GM12878 (cell line): ENCODE results near the gene NID1. TPM values are rescaled to one million over a fixed set of nuclear protein-coding genes. Genes with fewer than 3 reads are reported as not detected.
A peak's percentile ranks its signal among the peaks of the same experiment; 100 is the strongest.

Source experiments
- ATF7 ChIP-seq: fragments of 450-650 bp; IDR thresholded peaks from 2 replicates; pipeline ENCODE4 v1.6.1; 2016; ENCODE audit warnings: low read depth, mild to moderate bottlenecking
- BACH1 ChIP-seq: fragments of 450-650 bp; IDR thresholded peaks from 2 replicates; pipeline ENCODE4 v1.6.1; 2017; ENCODE audit warnings: mild to moderate bottlenecking, borderline replicate concordance
- CHD4 ChIP-seq: fragments of 200-600 bp; sonication (generic); IDR thresholded peaks from 2 replicates; pipeline ENCODE4 v1.6.1; 2016; ENCODE audit warnings: mild to moderate bottlenecking
- CREB1 ChIP-seq: IDR thresholded peaks from 2 replicates; pipeline ENCODE4 v1.6.1; 2012; ENCODE audit warnings: low read depth, mild to moderate bottlenecking, inconsistent platforms
- CREM ChIP-seq: IDR thresholded peaks from 2 replicates; pipeline ENCODE4 v1.6.1; 2014; ENCODE audit warnings: antibody characterized with exemption, low read depth
- EED ChIP-seq: sonication (generic); IDR thresholded peaks from 2 replicates; pipeline ENCODE4 v1.6.1; 2016; ENCODE audit warnings: antibody characterized with exemption, low read depth
- ESRRA ChIP-seq: IDR thresholded peaks from 2 replicates; pipeline ENCODE4 v1.6.1; 2012; ENCODE audit warnings: mild to moderate bottlenecking, low read length, improper control_type of control experiment
- EZH2 ChIP-seq: IDR thresholded peaks from 2 replicates; pipeline ENCODE4 v1.6.1; 2012; ENCODE audit warnings: low read depth, mild to moderate bottlenecking, control low read depth, inconsistent platforms, low read length, borderline replicate concordance; ENCODE audit not compliant: control insufficient read depth
- FOXM1 ChIP-seq: IDR thresholded peaks from 2 replicates; pipeline ENCODE4 v1.6.1; 2012; ENCODE audit warnings: low read depth, mild to moderate bottlenecking, inconsistent platforms, low read length, moderate library complexity
- HDAC6 ChIP-seq: fragments of 200-600 bp; sonication (generic); IDR thresholded peaks from one replicate; pipeline ENCODE4 v1.8.0; 2017; ENCODE audit warnings: antibody characterized with exemption; ENCODE audit not compliant: unreplicated experiment
- KLF5 ChIP-seq: fragments of 450-650 bp; IDR thresholded peaks from 2 replicates; pipeline ENCODE4 v1.6.1; 2014; ENCODE audit warnings: mild to moderate bottlenecking; ENCODE audit not compliant: partially characterized antibody
- PAX8 ChIP-seq: fragments of 450-650 bp; IDR thresholded peaks from 2 replicates; pipeline ENCODE4 v1.6.1; 2017; ENCODE audit warnings: mild to moderate bottlenecking, moderate library complexity
- RAD51 ChIP-seq: fragments of 450-650 bp; IDR thresholded peaks from 2 replicates; pipeline ENCODE4 v1.6.1; 2016; ENCODE audit warnings: moderate library complexity, mild to moderate bottlenecking, inconsistent platforms
- SMAD1 ChIP-seq: fragments of 450-650 bp; IDR thresholded peaks from 2 replicates; pipeline ENCODE4 v1.6.1; 2018; ENCODE audit warnings: mild to moderate bottlenecking, low read depth; ENCODE audit not compliant: partially characterized antibody
- SPI1 ChIP-seq: IDR thresholded peaks from 2 replicates; pipeline ENCODE4 v1.6.1; 2011; ENCODE audit warnings: low read depth, mild to moderate bottlenecking, low read length, moderate library complexity, borderline replicate concordance; ENCODE audit not compliant: insufficient read depth
- SREBF1 ChIP-seq: IDR thresholded peaks from 2 replicates; pipeline ENCODE4 v1.6.1; 2012; ENCODE audit warnings: mild to moderate bottlenecking, low read length
- TARDBP ChIP-seq: IDR thresholded peaks from 2 replicates; pipeline ENCODE4 v1.6.1; 2016; ENCODE audit warnings: borderline replicate concordance
- YBX1 ChIP-seq: fragments of 450-650 bp; IDR thresholded peaks from 2 replicates; pipeline ENCODE4 v1.6.1; 2016; ENCODE audit warnings: antibody characterized with exemption
- ZBED1 ChIP-seq: IDR thresholded peaks from 2 replicates; pipeline ENCODE4 v1.6.1; 2016; ENCODE audit warnings: borderline replicate concordance
- polyA plus RNA-seq, 11 experiments: library from polyadenylated mRNA; depleted of rRNA in 4 of 11; unstranded in 6 of 11; stranded (reverse) in 5 of 11; fragments of >200 nt; fragmentation: Nextera tagmentation in 4 of 11; fragmentation: Illumina TruSeq in 1 of 11; extraction: Ambion mirVana in 4 of 11; extraction: Trizol in 1 of 11; gene quantifications; 1 replicate in 1 of 11; 2 replicates in 10 of 11; pipeline versions ENCODE4 v1.2.1 to v1.2.3, GENCODE V29; 2011 to 2016; ENCODE audit warnings: inconsistent platforms in 2 of 11, missing spikeins in 2 of 11, low read depth in 1 of 11
- total RNA-seq, 4 experiments: library from RNA; depleted of rRNA in 3 of 4; stranded (reverse); fragments of >200 nt in 3 of 4; fragmentation: Illumina TruSeq in 1 of 4; extraction: Trizol in 1 of 4; gene quantifications; 2 replicates each; pipeline versions ENCODE4 v1.2.1 to v1.2.3, GENCODE V29; 2013 to 2021
- TF ChIP-seq, protein P1 (sequence below): IDR thresholded peaks from 2 replicates; pipeline ENCODE4 v1.6.1; 2012; ENCODE audit warnings: low read length, inconsistent platforms
- TF ChIP-seq, protein P2 (sequence below): IDR thresholded peaks from 2 replicates; pipeline ENCODE4 v1.6.1; 2011; ENCODE audit warnings: mild to moderate bottlenecking, low read depth, low read length, moderate library complexity; ENCODE audit not compliant: insufficient replicate concordance
- TF ChIP-seq, protein P3 (sequence below): IDR thresholded peaks from 2 replicates; pipeline ENCODE4 v1.6.1; 2011; ENCODE audit warnings: low read depth, low read length, improper control_type of control experiment, borderline replicate concordance
- TF ChIP-seq, protein P4 (sequence below): fragments of 450-650 bp; IDR thresholded peaks from 2 replicates; pipeline ENCODE4 v1.6.1; 2017; ENCODE audit warnings: mild to moderate bottlenecking, low read depth, inconsistent platforms; ENCODE audit not compliant: poor library complexity, severe bottlenecking
- TF ChIP-seq, protein P5 (sequence below): IDR thresholded peaks from 2 replicates; pipeline ENCODE4 v1.6.1; 2011; ENCODE audit warnings: low read depth, mild to moderate bottlenecking, low read length, moderate library complexity, borderline replicate concordance; ENCODE audit errors: extremely low read depth
- TF ChIP-seq, protein P6 (sequence below): IDR thresholded peaks from 2 replicates; pipeline ENCODE4 v1.6.1; 2011; ENCODE audit warnings: borderline replicate concordance, low read depth, mild to moderate bottlenecking, moderate library complexity, mixed read lengths, low read length; ENCODE audit not compliant: insufficient read depth; ENCODE audit errors: extremely low read length

NID1 gene
- total and polyA plus RNA-seq, 10 of the 15 experiments (the other 5 are each of a cell fraction or from before 2014, with no cell fraction given) = 4.2 to 25.7 (median 11.3) TPM

DNA sequence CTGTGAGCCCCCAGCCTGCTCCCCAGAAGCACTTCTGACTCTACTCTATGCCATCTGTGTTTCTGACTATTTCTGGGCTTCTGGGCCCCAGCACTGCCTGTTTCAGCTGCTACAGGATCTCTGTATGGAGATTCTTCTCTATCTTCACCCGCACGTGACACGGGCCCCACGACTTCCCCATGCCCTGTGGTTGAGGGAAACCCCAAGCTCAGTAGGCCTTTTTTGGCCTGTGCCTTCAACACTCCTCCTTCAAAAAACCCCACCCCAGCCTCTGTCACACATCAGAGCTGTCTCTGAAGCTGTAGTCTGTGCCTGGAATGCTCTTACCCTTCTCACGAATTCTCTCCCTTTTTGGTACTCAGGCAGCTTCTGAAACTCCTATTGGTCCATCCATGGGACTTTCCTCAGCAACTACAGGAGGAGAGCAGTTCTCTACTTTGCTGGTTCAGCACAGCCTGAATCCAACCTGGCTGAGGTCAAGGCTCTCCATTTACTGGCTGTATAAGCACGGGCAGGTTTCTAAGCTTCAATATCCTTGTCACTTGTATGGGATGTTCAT is 2.0 kb upstream of the NID1 start (continued):
- TF ChIP-seq, protein P1, sequence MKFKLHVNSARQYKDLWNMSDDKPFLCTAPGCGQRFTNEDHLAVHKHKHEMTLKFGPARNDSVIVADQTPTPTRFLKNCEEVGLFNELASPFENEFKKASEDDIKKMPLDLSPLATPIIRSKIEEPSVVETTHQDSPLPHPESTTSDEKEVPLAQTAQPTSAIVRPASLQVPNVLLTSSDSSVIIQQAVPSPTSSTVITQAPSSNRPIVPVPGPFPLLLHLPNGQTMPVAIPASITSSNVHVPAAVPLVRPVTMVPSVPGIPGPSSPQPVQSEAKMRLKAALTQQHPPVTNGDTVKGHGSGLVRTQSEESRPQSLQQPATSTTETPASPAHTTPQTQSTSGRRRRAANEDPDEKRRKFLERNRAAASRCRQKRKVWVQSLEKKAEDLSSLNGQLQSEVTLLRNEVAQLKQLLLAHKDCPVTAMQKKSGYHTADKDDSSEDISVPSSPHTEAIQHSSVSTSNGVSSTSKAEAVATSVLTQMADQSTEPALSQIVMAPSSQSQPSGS = peak; percentile 55; the same call in 1 of the 2 replicates
- TF ChIP-seq CREM (peak; percentile 63), ATF7 (peak; percentile 69; the same call in 1 of the 2 replicates), EZH2 (no peak), PAX8 (no peak), EED (peak; percentile 86), RAD51 (peak; percentile 96), HDAC6 (no peak), CHD4 (no peak), SMAD1 (peak; percentile 9), BACH1 (no peak; the same call in 1 of the 2 replicates), ZBED1 (no peak), TARDBP (no peak), KLF5 (no peak), SPI1 (peak; percentile 65; the same call in 1 of the 2 replicates), CREB1 (peak; percentile 69), FOXM1 (peak; percentile 73; the same call in 1 of the 2 replicates), YBX1 (no peak), SREBF1 (no peak), ESRRA (no peak)
- TF ChIP-seq, protein P2, sequence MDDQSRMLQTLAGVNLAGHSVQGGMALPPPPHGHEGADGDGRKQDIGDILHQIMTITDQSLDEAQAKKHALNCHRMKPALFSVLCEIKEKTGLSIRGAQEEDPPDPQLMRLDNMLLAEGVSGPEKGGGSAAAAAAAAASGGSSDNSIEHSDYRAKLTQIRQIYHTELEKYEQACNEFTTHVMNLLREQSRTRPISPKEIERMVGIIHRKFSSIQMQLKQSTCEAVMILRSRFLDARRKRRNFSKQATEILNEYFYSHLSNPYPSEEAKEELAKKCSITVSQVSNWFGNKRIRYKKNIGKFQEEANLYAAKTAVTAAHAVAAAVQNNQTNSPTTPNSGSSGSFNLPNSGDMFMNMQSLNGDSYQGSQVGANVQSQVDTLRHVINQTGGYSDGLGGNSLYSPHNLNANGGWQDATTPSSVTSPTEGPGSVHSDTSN = no peak
- TF ChIP-seq, protein P3, sequence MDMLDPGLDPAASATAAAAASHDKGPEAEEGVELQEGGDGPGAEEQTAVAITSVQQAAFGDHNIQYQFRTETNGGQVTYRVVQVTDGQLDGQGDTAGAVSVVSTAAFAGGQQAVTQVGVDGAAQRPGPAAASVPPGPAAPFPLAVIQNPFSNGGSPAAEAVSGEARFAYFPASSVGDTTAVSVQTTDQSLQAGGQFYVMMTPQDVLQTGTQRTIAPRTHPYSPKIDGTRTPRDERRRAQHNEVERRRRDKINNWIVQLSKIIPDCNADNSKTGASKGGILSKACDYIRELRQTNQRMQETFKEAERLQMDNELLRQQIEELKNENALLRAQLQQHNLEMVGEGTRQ = peak; percentile 81
- TF ChIP-seq, protein P4, sequence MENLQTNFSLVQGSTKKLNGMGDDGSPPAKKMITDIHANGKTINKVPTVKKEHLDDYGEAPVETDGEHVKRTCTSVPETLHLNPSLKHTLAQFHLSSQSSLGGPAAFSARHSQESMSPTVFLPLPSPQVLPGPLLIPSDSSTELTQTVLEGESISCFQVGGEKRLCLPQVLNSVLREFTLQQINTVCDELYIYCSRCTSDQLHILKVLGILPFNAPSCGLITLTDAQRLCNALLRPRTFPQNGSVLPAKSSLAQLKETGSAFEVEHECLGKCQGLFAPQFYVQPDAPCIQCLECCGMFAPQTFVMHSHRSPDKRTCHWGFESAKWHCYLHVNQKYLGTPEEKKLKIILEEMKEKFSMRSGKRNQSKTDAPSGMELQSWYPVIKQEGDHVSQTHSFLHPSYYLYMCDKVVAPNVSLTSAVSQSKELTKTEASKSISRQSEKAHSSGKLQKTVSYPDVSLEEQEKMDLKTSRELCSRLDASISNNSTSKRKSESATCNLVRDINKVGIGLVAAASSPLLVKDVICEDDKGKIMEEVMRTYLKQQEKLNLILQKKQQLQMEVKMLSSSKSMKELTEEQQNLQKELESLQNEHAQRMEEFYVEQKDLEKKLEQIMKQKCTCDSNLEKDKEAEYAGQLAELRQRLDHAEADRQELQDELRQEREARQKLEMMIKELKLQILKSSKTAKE = no peak
- TF ChIP-seq, protein P5, sequence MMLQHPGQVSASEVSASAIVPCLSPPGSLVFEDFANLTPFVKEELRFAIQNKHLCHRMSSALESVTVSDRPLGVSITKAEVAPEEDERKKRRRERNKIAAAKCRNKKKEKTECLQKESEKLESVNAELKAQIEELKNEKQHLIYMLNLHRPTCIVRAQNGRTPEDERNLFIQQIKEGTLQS = peak; percentile 32; the same call in 1 of the 2 replicates
- TF ChIP-seq, protein P6, sequence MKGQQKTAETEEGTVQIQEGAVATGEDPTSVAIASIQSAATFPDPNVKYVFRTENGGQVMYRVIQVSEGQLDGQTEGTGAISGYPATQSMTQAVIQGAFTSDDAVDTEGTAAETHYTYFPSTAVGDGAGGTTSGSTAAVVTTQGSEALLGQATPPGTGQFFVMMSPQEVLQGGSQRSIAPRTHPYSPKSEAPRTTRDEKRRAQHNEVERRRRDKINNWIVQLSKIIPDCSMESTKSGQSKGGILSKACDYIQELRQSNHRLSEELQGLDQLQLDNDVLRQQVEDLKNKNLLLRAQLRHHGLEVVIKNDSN = peak; percentile 83
